ENCODE results near the gene PPP4R3A. TPM values are rescaled to one million over a fixed set of nuclear protein-coding genes. Genes with fewer than 3 reads are reported as not detected.

Gene PPP4R3A
- total and polyA plus RNA-seq, 2 donors (not counting 3 experiments of a cell fraction or from before 2014, with no cell fraction given) = 20.5 to 77.0 TPM

DNA sequence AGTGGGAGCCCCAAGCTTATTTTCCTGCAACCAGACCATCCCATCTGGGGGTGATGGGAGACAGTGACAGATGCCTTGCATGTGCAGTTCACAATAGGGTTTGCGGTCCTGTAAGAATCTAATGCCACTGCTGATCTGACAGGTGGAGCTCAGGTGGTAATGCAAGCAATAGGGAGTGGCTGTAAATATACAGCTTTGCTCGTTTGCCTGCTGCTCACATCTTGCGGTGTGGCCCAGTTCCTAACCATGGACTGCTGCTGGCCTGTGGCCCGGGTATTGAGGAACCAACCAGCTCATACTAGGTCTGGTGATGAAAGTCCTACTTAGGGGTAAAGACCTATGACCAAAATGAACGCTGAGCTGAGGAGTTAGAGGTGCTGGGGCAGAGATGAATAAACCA, 56.4 kb downstream of the PPP4R3A start:
- Histone ChIP-seq H3K4me2 (ENCODE audit: insufficient read depth, low read length) (no peak overlapping the region), H3K27me3 (ENCODE audit: control insufficient read depth in 2 of 2, insufficient read depth in 2 of 2, low read length in 2 of 2) (no peaks in the 10 kb centered on the region), H4K20me1 (replicated peaks; ENCODE audit: control insufficient read depth, extremely low read depth, insufficient read depth, low read length) (peaks cover 5% of the 10 kb centered on the region), H3K4me3 (replicated peaks in 1 of 3; ENCODE audit: insufficient read depth in 1 of 3, low read depth in 1 of 3, low read length in 3 of 3) (no peak overlapping the region), H3K9me1 (replicated peaks; ENCODE audit: control insufficient read depth, extremely low read depth, insufficient read depth, low read length) (no peaks in the 10 kb centered on the region), H3K9ac (replicated peaks; ENCODE audit: extremely low read depth, insufficient read depth, low read length) (no peak overlapping the region), H2AFZ (ENCODE audit: low read depth, low read length) (no peak overlapping the region), H3K4me1 (ENCODE audit: control insufficient read depth, extremely low read depth, insufficient read depth, low read length) (no peaks in the 10 kb centered on the region), H3K36me3 (ENCODE audit: control insufficient read depth in 2 of 2, extremely low read depth in 1 of 2, insufficient read depth in 2 of 2, low read length in 2 of 2) (peaks cover 9 to 11% of the 10 kb centered on the region in 2 experiments), H3K79me2 (ENCODE audit: control insufficient read depth, insufficient read depth, low read length) (no peaks in the 10 kb centered on the region), H3K9me3 (replicated peaks; ENCODE audit: control insufficient read depth, insufficient read depth, low read length) (no peaks in the 10 kb centered on the region), H3K27ac (ENCODE audit: insufficient read depth, low read depth, low read length) (no peak overlapping the region)
- dilution Hi-C loops (cut with MboI; ENCODE audit: extremely low pct_ligation_motif_present, low sequenced_read_pairs) (no loop called here), intact Hi-C loops (cut with micrococcal nuclease) (no loop called here)
- ChIA-PET CTCF (interaction anchor here (1.6 kb wide), 1 partner anchor 10 kb away, joined by 7 read pairs; no protein-coding TSS in a partner anchor), POLR2A (no interaction called here)
- no peak for TF ChIP-seq EZH2 (IDR thresholded peaks at IDR 0.05; ENCODE audit: borderline replicate concordance, low read depth, low read length, severe bottlenecking)
- TF ChIP-seq FOS (IDR thresholded peaks at IDR 0.05; ENCODE audit: borderline replicate concordance, insufficient read depth, low read length) = no peak
- no peak for TF ChIP-seq POLR2A (IDR thresholded peaks at IDR 0.05; ENCODE audit: low read depth, low read length)
- BruUV-seq (replicated peaks) = no TSS peak
- DNase-seq (ENCODE audit: low read depth, low spot score) (no peak), FAIRE-seq (no peak)

DNA sequence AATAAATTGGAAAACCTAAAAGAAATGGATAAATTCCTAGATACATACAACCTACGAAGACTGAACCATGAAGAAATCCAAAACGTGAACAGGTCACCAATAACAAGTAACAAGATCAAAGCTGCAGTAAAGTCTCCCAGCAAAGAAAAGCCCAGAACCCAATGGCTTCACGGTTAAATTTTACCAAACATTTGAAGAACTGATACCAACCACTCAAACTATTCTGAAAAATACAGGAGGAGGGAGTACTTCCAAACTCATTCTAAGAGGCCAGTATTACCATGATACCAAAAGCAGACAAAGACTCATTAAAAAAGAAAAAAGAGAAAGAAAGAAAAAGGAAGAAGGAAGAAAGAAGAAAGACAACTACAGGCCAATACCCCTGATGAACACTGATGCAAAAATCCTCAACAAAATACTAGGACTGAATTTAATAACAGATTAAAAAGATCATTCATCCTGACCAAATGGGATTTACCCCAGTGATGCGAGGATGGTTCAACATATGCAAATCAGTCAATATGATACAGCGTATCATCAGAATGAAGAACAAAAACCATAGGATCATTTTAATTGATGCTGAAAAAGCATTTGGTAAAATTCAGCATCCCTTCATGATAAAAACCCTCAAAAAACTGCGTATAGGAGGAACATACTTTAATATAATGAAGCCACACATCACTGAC, 65.6 kb downstream of the PPP4R3A start:
- no TSS peak for BruUV-seq (replicated peaks)
- H3K27me3 ChIP-seq (ENCODE audit: control insufficient read depth in 2 of 2, insufficient read depth in 2 of 2, low read length in 2 of 2) = peaks cover 5 to 8% of the 10 kb centered on the region in 2 experiments
- H3K27ac ChIP-seq (ENCODE audit: insufficient read depth, low read depth, low read length) = no peak overlapping the region
- CTCF ChIA-PET = interaction anchor here (1.2 to 2.5 kb wide), 2 partner anchors 10 to 26 kb away, joined by 3 to 7 read pairs; partner anchors contain the start of gene CCDC88C
- H3K9ac ChIP-seq (replicated peaks; ENCODE audit: extremely low read depth, insufficient read depth, low read length) = no peak overlapping the region
- POLR2A ChIA-PET = no interaction called here
- intact Hi-C loops (cut with micrococcal nuclease) = no loop called here
- H3K4me3 ChIP-seq (replicated peaks in 1 of 3; ENCODE audit: insufficient read depth in 1 of 3, low read depth in 1 of 3, low read length in 3 of 3) = no peak overlapping the region
- no peaks in the 10 kb centered on the region for H4K20me1 ChIP-seq (replicated peaks; ENCODE audit: control insufficient read depth, extremely low read depth, insufficient read depth, low read length)
- DNase-seq (ENCODE audit: low read depth, low spot score) (no peak), FAIRE-seq (no peak)
- no peaks in the 10 kb centered on the region for H3K4me1 ChIP-seq (ENCODE audit: control insufficient read depth, extremely low read depth, insufficient read depth, low read length)
- no peaks in the 10 kb centered on the region for H3K36me3 ChIP-seq (ENCODE audit: control insufficient read depth in 2 of 2, extremely low read depth in 1 of 2, insufficient read depth in 2 of 2, low read length in 2 of 2)
- H3K9me3 ChIP-seq (replicated peaks; ENCODE audit: control insufficient read depth, insufficient read depth, low read length) = no peaks in the 10 kb centered on the region
- no peak overlapping the region for H2AFZ ChIP-seq (ENCODE audit: low read depth, low read length)
- H3K9me1 ChIP-seq (replicated peaks; ENCODE audit: control insufficient read depth, extremely low read depth, insufficient read depth, low read length) = no peaks in the 10 kb centered on the region
- dilution Hi-C loops (cut with MboI; ENCODE audit: extremely low pct_ligation_motif_present, low sequenced_read_pairs) = no loop called here
- H3K4me2 ChIP-seq (ENCODE audit: insufficient read depth, low read length) = no peak overlapping the region
- TF ChIP-seq FOS (IDR thresholded peaks at IDR 0.05; ENCODE audit: borderline replicate concordance, insufficient read depth, low read length) (no peak), MYC (IDR thresholded peaks at IDR 0.05; ENCODE audit: low read depth, low read length) (no peak), GATA2 (IDR thresholded peaks at IDR 0.05; ENCODE audit: insufficient read depth, insufficient read length, low read depth, low read length) (no peak), EZH2 (IDR thresholded peaks at IDR 0.05; ENCODE audit: borderline replicate concordance, low read depth, low read length, severe bottlenecking) (no peak)
- TF ChIP-seq, protein P1, sequence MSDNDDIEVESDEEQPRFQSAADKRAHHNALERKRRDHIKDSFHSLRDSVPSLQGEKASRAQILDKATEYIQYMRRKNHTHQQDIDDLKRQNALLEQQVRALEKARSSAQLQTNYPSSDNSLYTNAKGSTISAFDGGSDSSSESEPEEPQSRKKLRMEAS (IDR thresholded peaks at IDR 0.05; ENCODE audit: insufficient read depth, insufficient read length) = no peak
- no peaks in the 10 kb centered on the region for H3K79me2 ChIP-seq (ENCODE audit: control insufficient read depth, insufficient read depth, low read length)
